Memory B cell (primary cell): Measurements from ENCODE around the gene SYMPK.
A peak's percentile ranks its signal among the peaks of the same experiment; 100 is the strongest.
"Not testable (repeated sequence)": the region's sequence is repeated elsewhere in the genome, so short reads cannot be mapped to it uniquely, and the experiment has no call there.

Experiments
- ATAC-seq: fragments of 150-1000 bp; cut with Tn5 transposase; 2 replicates; pipeline ENCODE4 v1.10.0; 2021; ENCODE audit warnings: low read depth, mild to moderate bottlenecking, moderate library complexity
- DNase-seq, 2 donors: peaks; one replicate each; pipeline ENCODE4 v3.0.0; 2022; ENCODE audit warnings: low spot score in 2 of 2
- H3K27ac Mint-ChIP-seq: one replicate; pipeline ENCODE4 v1.8.0; 2022; ENCODE audit warnings: mild to moderate bottlenecking, moderate library complexity, mixed read lengths
- H3K27me3 Mint-ChIP-seq: one replicate; pipeline ENCODE4 v1.8.0; 2022; ENCODE audit warnings: mixed read lengths
- H3K36me3 Mint-ChIP-seq: one replicate; pipeline ENCODE4 v1.8.0; 2022; ENCODE audit warnings: mild to moderate bottlenecking, mixed read lengths
- H3K4me1 Mint-ChIP-seq: one replicate; pipeline ENCODE4 v1.8.0; 2022; ENCODE audit warnings: mixed read lengths
- H3K4me3 Mint-ChIP-seq: one replicate; pipeline ENCODE4 v1.8.0; 2022; ENCODE audit warnings: mild to moderate bottlenecking, moderate library complexity, mixed read lengths
- H3K9me3 Mint-ChIP-seq: one replicate; pipeline ENCODE4 v1.8.0; 2022; ENCODE audit warnings: mixed read lengths

The SYMPK gene

DNA sequence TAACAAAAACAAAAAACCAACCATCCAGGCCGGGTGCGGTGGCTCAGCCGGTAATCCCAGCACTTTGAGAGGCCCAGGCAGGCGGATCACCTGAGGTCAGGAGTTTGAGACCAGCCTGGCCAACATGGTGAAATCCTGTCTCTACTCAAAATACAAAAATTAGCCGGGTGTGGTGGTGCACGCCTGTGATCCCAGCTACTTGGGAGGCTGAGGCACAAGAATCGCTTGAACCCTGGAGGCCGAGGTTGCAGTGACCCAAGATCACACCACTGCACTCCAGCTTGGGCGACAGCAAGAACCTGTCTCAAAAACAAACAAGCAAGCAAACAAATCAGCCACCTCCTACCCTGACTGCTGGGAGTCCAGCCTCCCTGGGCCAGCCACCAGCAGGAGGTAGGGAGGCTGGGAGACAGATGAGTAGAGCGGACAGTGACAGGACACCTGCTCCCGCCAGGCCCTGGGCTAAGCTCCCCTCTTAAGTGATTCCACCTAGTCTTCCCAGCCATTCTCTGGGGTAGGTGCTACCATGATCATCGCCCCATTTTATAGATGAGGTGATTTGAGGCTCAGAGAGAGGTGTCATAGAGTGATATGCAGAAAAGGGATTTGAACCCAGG lies 33.1 kb upstream of the SYMPK start:
- H3K27me3 Mint-ChIP-seq, H3K4me3 Mint-ChIP-seq, H3K9me3 Mint-ChIP-seq, H3K27ac Mint-ChIP-seq, ATAC-seq, DNase-seq: not testable (repeated sequence)
- Mint-ChIP-seq H3K4me1 (peaks cover 22% of the 10 kb centered on the region), H3K36me3 (peaks cover 18% of the 10 kb centered on the region)

DNA sequence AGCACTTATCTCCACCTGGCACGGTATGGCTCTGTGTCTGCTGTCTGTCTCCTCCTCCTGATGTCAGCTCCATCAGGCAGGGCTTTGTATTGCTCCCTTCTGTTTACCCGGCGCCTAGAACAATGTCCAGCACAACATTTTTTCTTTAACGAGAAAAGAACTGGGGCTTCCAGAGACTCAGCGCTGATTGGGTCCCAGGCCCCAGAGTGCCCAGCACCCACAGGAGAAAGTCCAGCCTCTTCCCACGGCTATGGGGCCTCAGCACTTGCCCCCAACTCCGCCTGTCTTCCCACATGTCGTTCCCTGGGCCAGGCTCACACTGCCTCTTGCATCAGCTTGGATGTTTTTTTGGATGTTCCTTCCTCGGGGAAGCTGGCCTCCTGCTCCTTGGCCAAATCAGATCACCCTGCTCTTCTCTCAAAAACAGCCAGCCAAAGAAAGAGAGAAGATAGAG lies 32.6 kb upstream of the SYMPK start:
- ATAC-seq (no peak), DNase-seq (no peak)
- H3K27ac Mint-ChIP-seq, result no peak overlapping the region
- H3K9me3 Mint-ChIP-seq, result no peaks in the 10 kb centered on the region
- no peaks in the 10 kb centered on the region for H3K27me3 Mint-ChIP-seq
- H3K36me3 Mint-ChIP-seq, result peaks cover 18% of the 10 kb centered on the region
- H3K4me3 Mint-ChIP-seq, result no peak overlapping the region
- peaks cover 19% of the 10 kb centered on the region for H3K4me1 Mint-ChIP-seq

DNA sequence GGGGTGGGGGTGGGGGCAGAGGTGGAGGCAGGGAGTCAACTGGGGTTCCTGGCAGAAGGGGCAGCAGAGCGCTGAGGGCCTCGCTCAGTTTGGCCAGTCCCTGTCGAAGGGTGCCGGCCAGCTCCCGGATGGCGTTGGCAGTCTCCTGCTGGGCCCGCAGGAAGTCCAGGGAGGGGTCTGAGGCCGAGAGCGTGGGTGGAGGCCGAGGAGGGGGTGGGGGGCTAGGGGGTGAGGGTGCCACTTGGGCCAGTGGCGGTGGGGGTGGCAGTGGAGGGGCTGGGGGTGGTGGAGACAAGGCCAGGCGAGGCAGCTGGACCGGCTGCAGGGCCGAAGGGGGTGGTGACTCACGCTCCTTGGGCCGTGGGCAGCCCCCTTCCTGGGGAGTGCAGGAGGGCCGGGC lies 27.9 kb upstream of the SYMPK start:
- Mint-ChIP-seq H3K27ac (no peak overlapping the region), H3K27me3 (no peaks in the 10 kb centered on the region), H3K36me3 (peaks cover 9% of the 10 kb centered on the region), H3K4me3 (no peak overlapping the region), H3K4me1 (peaks cover 16% of the 10 kb centered on the region), H3K9me3 (no peaks in the 10 kb centered on the region)
- DNase-seq (no peak), ATAC-seq (no peak)

DNA sequence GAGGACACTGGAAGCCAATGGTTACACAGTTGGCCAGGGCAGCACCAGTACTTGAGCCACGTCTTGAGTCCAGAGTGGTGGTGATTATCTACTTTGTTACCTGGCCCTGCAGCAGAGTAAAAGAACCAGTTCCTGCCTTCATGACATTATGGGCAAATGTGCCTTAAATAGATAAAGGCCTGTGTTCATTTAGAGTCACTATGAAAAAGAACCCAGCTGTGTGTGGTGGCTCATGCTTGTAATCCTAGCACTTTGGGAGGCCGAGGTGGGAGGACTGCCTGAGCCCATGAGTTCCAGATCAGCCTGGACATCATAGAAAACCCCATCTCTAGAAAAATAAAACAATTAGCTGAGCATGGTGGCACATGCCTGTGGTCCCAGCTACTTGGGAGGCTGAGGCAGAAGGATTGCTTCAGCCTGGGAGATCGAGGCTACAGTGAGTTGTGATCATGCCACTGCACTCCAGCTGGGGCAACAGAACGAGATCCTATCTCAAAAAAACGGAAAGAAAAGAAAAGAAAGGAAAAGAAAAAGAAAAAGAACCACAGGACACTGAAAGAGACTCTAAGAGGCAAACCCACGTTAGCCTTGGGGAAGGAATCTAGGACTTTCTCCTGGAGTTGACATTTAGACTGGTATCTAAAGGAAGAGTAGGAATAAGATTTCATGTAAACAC lies 26.4 kb upstream of the SYMPK start:
- Mint-ChIP-seq H3K27me3 (no peaks in the 10 kb centered on the region), H3K27ac (no peak overlapping the region), H3K4me1 (peaks cover 10% of the 10 kb centered on the region), H3K9me3 (no peaks in the 10 kb centered on the region), H3K36me3 (peaks cover 3% of the 10 kb centered on the region), H3K4me3 (no peak overlapping the region)
- ATAC-seq (no peak), DNase-seq (no peak)

DNA sequence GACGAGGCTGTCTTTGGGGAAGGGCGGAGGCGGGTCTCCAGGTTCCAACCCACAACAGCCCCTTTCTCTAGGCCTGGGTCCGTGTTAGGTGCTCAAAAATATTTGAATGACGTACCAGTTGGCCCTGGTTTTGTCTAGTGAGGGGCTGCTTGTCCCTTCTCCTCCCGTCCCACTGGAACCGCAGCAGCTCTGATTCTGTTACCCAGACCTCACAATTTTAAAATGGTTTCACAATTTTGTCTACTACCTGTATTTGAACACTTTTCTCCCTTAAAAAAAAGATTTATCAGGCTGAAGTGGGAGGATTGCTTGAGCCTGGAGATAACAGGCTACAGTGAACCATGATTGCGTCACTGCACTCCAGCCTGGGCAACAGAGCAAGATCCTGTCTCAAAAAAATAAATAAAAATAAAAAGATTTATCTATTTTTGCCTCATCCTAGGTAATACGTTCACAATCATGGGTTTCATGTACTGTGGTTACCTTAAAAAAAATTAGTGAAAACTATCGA lies 24.3 kb upstream of the SYMPK start:
- Mint-ChIP-seq H3K36me3 (peaks cover 6% of the 10 kb centered on the region), H3K4me3 (peak overlapping the region; percentile 92), H3K27me3 (no peaks in the 10 kb centered on the region), H3K4me1 (peaks cover 9% of the 10 kb centered on the region), H3K27ac (peak overlapping the region; percentile 89), H3K9me3 (no peaks in the 10 kb centered on the region)
- ATAC-seq, result no peak
- no peak for DNase-seq

DNA sequence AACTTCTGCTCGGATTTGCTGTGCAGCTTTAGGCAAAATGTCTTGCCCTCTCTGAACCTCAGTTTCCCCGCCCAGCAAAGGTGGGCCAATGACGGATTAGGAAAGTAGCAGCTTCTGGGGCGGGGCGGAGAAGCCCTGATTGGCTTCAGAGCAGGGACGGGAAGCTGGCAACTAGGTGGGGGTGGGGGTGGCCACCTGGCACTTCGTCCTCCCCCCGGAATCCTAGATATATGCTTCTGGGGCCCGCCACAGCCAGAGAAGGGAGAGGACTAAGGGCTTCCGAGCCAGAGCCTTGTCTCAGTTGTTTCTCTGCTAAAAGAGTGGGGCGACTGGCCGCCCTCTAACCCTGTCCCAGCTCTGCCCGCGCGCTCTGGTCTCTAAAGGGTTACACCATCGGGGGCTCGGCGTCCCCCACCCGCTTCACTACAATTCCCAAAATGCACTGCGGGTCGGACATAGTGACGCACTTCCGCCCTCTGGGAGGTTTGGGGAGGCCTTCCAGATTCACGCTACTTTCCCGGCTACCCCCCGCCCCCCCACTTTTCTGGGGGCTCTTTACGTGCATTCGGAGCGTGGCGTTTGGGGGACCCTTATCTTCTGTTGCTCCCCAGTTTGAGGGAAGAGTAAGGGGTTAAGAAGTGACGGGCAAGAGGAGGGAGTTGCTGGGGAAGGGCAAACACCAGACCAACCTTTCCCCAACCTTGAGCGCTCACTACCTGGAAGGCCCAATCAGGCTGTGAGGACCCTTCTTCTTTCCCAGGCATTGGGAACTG lies 23.7 kb upstream of the SYMPK start:
- Mint-ChIP-seq H3K4me1 (peaks cover 9% of the 10 kb centered on the region), H3K4me3 (peak overlapping the region; percentile 92), H3K27ac (peak overlapping the region; percentile 89), H3K9me3 (no peaks in the 10 kb centered on the region), H3K27me3 (peaks cover 2% of the 10 kb centered on the region), H3K36me3 (peaks cover 9% of the 10 kb centered on the region)
- ATAC-seq, result peak; percentile 70
- peak; percentile 79 to 87 for DNase-seq

DNA sequence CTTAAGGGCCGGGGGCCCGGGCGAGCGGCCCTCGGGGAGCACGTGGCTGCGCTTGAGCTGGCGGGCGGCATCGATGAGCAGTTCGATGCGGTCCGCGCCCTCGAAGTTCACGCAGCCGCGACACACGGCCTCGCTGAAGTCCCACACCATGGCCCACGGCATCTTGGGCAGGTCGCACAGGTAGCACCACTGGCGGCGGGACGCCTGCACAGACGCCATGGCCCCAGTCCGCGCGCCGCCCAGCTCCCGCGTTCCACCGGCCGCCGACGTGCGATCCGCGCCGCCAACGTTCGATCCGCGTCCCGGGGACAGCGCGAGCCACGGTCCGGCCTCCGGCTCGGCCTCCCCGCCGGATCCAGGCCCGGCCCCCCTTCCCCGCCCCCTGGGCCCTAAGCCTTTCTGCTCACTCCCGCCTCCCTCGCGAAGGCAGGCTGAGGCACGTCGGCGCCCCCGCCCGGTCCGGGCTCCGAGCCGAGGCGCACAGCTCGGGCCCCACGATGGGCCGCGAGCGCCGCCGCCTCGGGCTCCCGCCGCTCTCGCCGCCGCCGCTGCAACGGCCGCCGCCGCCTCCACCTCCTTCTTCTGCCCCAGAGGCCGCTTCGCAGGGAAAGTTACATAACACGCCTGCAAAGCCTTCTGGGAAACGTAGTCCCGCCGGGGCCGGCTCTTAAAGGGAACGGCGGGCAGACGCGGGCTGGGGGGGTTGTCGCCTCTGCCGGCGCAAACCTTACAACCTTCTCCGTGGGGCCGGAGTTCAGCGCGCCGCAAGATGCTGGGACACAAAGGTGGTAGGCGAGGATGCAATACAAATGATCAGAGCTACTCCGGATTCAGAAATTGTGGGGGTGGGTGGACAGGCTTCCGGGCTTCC lies 22.8 kb upstream of the SYMPK start, which contains the start of gene IRF2BP1:
Gene IRF2BP1 (minus strand): TSS at position 586 of the 871 bp plus-strand sequence. CDS start 367 bp downstream, at position 219.
- peaks cover 9% of the 10 kb centered on the region for H3K4me1 Mint-ChIP-seq
- H3K36me3 Mint-ChIP-seq, result peaks cover 11% of the 10 kb centered on the region
- peak within 1 kb of the TSS; percentile 92 for H3K4me3 Mint-ChIP-seq
- DNase-seq, result peak; percentile 80 to 86
- no peaks in the 10 kb centered on the region for H3K9me3 Mint-ChIP-seq
- peak within 1 kb of the TSS; percentile 89 for H3K27ac Mint-ChIP-seq
- H3K27me3 Mint-ChIP-seq, result peaks cover 6% of the 10 kb centered on the region
- ATAC-seq, result peak; percentile 82

DNA sequence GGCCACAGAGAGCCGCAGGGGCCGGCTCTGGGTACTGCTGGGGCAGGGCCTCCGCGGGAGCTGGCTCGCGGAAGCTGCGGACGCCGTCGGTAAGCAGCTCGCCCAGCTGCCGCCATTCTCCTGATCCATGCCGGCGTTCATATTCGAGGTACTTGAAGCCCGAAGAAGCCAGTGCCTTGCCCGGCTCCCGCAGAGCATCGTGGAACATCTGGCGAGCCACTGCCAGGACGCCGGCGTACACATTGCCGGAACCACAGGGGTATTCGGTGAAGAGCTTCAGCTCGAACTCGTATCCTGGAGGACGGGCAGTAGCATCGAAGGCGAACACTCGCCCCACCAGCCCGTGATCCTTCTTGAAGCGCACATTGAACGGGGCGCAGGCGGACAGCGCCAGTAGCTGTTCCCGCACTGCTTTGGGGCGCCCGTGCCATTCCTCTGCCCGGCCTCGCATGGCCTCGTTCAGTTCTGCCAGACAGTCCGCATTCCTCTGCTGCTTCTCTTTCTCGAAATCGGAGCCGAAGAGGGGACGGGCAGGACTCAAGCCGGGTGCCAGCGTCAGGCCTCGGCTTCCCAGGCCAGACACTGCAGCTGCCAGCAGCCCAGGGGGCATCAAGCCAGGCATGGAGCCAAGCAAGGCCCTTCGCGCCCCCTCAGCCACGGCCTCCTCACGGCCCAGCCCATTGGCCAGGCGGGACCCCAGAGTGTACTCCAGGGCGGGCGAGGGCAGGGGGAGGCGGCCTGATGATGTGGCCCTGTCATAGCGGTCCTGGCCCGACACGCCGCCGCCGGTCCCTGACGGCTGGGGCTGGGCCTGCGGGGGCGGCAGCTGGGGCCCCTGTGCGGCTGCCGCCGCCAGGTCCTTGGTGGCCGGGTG lies 22.0 kb upstream of the SYMPK start:
- Mint-ChIP-seq H3K4me1 (peaks cover 9% of the 10 kb centered on the region), H3K4me3 (peak overlapping the region; percentile 44), H3K36me3 (peaks cover 8% of the 10 kb centered on the region), H3K9me3 (no peaks in the 10 kb centered on the region), H3K27ac (no peak overlapping the region), H3K27me3 (peaks cover 9% of the 10 kb centered on the region)
- DNase-seq (peak in 1 of 2 donors; percentile 41), ATAC-seq (no peak)

DNA sequence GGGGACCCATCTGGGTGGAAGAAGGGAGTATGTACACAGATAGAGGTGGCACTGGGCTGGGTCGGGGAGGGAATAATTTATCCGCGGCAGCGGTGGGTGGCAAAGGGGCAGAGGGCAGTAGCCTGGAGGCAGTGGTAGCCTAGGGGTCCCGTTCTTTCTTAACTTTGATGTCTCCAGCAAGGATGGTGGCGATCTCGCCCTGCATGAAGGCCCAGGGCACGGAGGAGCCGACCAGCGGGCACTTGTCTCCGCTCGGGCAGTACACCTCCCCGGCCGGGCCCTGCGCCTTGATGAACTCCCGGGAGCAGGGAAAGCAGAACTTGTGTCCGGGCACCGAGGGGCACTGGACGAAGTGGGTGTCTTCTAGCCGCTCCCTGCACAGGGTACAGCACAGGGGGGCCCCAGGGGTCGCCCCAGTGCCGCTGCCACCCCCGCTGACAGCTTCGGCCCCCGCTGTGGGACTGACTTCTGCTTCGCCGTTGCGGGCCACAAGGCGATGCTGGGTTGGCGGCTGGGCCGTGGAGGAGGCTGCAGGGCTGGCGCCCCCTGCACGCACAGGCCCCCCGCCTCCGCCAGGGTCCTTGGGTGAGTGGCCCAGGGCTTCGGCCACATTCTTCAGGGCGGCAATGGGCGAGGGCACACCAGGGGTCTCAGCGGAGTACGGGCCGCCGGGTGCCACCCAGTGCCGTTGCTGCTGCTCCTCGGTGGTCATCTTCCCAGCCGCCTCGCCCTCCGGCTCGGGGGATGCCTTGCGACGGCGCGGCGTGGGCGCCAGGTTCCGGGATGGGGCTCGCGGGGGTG lies 21.1 kb upstream of the SYMPK start:
- H3K27me3 Mint-ChIP-seq, result peaks cover 10% of the 10 kb centered on the region

DNA sequence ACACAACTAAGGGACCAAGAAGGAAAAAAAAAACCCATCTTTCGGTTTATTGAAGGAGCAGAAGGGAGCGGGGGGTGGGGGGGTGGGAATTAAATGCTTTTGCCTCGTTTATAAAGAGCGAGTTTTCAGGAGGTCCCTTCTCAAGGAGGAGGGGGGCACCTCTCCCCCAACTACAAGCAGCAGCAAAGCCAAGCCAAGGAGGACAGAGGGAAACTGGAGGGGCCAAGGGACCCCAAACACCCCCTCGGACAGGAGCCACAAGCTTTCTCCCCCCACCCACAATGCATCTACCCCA lies 20.6 kb upstream of the SYMPK start:
- Mint-ChIP-seq H3K9me3 (no peaks in the 10 kb centered on the region), H3K4me1 (peaks cover 12% of the 10 kb centered on the region), H3K27ac (peak overlapping the region; percentile 66), H3K4me3 (peak overlapping the region; percentile 78), H3K36me3 (peaks cover 9% of the 10 kb centered on the region), H3K27me3 (peaks cover 14% of the 10 kb centered on the region)
- ATAC-seq (no peak), DNase-seq (no peak)

More for the DNA sequence above, 21.1 kb upstream of the SYMPK start:
- no peak for ATAC-seq
- Mint-ChIP-seq H3K27ac (peak overlapping the region; percentile 66), H3K36me3 (peaks cover 8% of the 10 kb centered on the region), H3K4me3 (peak overlapping the region; percentile 78), H3K4me1 (peaks cover 9% of the 10 kb centered on the region), H3K9me3 (no peaks in the 10 kb centered on the region)
- DNase-seq, result no peak

DNA sequence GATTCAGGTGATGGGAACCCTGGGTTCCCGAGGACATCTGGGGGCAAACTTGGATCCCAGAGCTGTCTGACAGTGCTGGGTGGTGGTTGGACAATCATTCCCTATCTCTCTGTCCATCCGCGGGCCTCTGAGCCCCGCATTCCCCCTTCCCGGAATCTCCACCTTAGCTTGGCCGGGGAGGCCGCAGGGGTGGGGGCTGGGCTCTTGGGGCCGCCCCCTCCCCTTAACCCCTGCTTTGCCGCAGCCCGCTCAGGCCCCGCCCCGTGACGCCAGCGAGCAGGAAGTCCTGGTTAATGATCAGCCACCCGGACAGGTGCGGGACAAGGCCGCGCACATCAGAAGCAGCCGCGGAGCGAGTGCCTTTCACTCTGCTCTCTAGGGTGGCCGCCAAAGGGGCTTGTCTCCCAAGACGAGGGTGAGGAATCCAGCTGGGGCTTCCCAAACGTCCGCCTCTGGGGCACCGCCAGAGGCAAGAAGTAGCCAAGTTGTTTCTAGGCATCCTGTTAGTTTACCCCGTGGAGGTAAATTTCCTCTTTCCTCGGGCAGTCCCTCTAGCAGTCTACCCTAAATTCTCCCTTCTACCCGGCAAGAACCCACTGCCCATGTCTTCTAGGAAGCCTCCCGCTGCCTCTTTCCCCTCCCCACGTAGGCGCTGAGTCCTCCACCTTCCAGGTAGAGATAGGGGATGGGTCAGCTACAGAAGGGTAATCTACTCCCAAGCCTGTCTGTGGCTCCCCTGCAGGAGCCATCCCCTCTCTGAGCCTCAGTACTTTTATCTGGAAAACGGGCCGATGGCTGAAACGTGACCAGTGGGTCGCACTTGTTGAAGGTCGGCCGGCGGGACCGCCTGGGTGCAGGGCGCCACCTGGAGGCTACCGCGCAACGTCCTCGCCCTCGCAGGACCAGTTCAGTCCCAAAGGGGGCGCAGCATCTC lies 20.0 kb upstream of the SYMPK start:
- H3K9me3 Mint-ChIP-seq, result no peaks in the 10 kb centered on the region
- DNase-seq (peak; percentile 84 to 90), ATAC-seq (peak; percentile 28)
- H3K27me3 Mint-ChIP-seq, result peaks cover 18% of the 10 kb centered on the region
- H3K4me1 Mint-ChIP-seq, result peaks cover 14% of the 10 kb centered on the region
- H3K36me3 Mint-ChIP-seq, result peaks cover 10% of the 10 kb centered on the region
- peak overlapping the region; percentile 78 for H3K4me3 Mint-ChIP-seq
- peak overlapping the region; percentile 66 for H3K27ac Mint-ChIP-seq
